ENCODE results near the gene MMGT1. TPM values are rescaled to one million over a fixed set of nuclear protein-coding genes. Genes with fewer than 3 reads are reported as not detected.
A peak's percentile ranks its signal among the peaks of the same experiment; 100 is the strongest.

Gene MMGT1
- total and polyA plus RNA-seq, 2 experiments from 2014 or later, result 6.9 to 25.4 TPM

GRCh38 chrX:135982860-135983259 lies 9.1 kb upstream of the MMGT1 start:
- no peaks in the 10 kb centered on the region for H3K9me3 Mint-ChIP-seq
- DNase-seq (ENCODE audit: low spot score) (no peak), ATAC-seq (no peak)
- TF ChIP-seq CREB1 (CRISPR knock-in tag; IDR thresholded peaks at IDR 0.05; ENCODE audit: low read depth), result no peak
- TF ChIP-seq ZNF114 (CRISPR knock-in tag; IDR thresholded peaks at IDR 0.05), result no peak
- TF ChIP-seq NANOG (IDR thresholded peaks at IDR 0.05; ENCODE audit: borderline replicate concordance), result no peak
- no peak for TF ChIP-seq ETS1 (IDR thresholded peaks at IDR 0.05)
- no peak for TF ChIP-seq ZNF331 (CRISPR knock-in tag; IDR thresholded peaks at IDR 0.05; ENCODE audit: low read depth)
- TF ChIP-seq CTCF (conservative IDR thresholded peaks at IDR 0.05; ENCODE audit: low read depth in 2 of 2), result no peak
- no peak for TF ChIP-seq EZH2 (IDR thresholded peaks at IDR 0.05; ENCODE audit: low read depth, unreplicated experiment)
- no peak for TF ChIP-seq REST (IDR thresholded peaks at IDR 0.05; ENCODE audit: unreplicated experiment)
- TF ChIP-seq ZNF462 (CRISPR knock-in tag; IDR thresholded peaks at IDR 0.05), result no peak
- TF ChIP-seq JUNB (IDR thresholded peaks at IDR 0.05; ENCODE audit: unreplicated experiment), result no peak
- no peak overlapping the region for H3K27ac Mint-ChIP-seq
- Histone ChIP-seq H3K27ac (ENCODE audit: low read depth) (no peak overlapping the region), H2AFZ (no peak overlapping the region), H3F3A (replicated peaks; ENCODE audit: low read depth) (no peaks in the 10 kb centered on the region), H3K4me1 (ENCODE audit: insufficient read depth) (0 out of 2 replicates have a peak, but pooled peaks cover 7% of the 10 kb centered on the region), H3K4me2 (no peak overlapping the region), H3K79me2 (replicated peaks; ENCODE audit: insufficient read depth) (peaks cover 25% of the 10 kb centered on the region), H3K36me3 (ENCODE audit: insufficient read depth) (no peaks in the 10 kb centered on the region), H4K20me1 (replicated peaks; ENCODE audit: insufficient read depth) (no peaks in the 10 kb centered on the region; the same call in 1 of the 2 replicates), H3K9me2 (ENCODE audit: insufficient read depth) (no peaks in the 10 kb centered on the region), H3K4me3 (no peak overlapping the region), H3K27me3 (ENCODE audit: insufficient read depth) (no peaks in the 10 kb centered on the region)
- H3K27me3 Mint-ChIP-seq (ENCODE audit: insufficient read depth, low read depth, poor library complexity), result peaks cover 4% of the 10 kb centered on the region
- H3K36me3 Mint-ChIP-seq (ENCODE audit: low read depth), result no peaks in the 10 kb centered on the region; the same call in 2 of the 3 replicates
- peaks cover 26% of the 10 kb centered on the region for H3K4me1 Mint-ChIP-seq
- peak overlapping the region; percentile 13; the same call in 1 of the 3 replicates for H3K4me3 Mint-ChIP-seq

Data from GM23338 (cell line).